K562 (cell line): Measurements from ENCODE around the gene NAV2. TPM values are rescaled to one million over a fixed set of nuclear protein-coding genes. Genes with fewer than 3 reads are reported as not detected.

ENCODE experiments used
- ATAC-seq: fragments of 200-7000 bp; cut with Tn5 transposase; 3 replicates; pipeline ENCODE4 v1.9.1; 2020; ENCODE audit warnings: moderate library complexity
- BruUV-seq: library from RNA; stranded (reverse); fragments of 400-500 nt; replicated peaks from 2 replicates; lab custom pipeline; 2021; lab: Mats Ljungman, UMichigan
- CTCF ChIA-PET: fragments of 300-600 bp; formaldehyde crosslinking; extraction: SDS; loops from one replicate; lab custom pipeline; 2021; ENCODE audit warnings: low intra/inter-chr PET ratio; lab: Yijun Ruan, JAX
- POLR2A ChIA-PET: fragments of 300-600, 350-650 bp; sonication (Branson Sonifier 250); formaldehyde crosslinking; extraction: SDS; loops from one replicate; lab custom pipeline; 2021; ENCODE audit warnings: antibody characterized with exemption, inconsistent platforms; lab: Yijun Ruan, JAX
- DNase-seq, 4 experiments: peaks; one replicate each; pipeline versions ENCODE4 v3.0.0 to v3.0.0-alpha.2; 2011 to 2018; ENCODE audit warnings: low spot score in 3 of 4, mixed read lengths in 3 of 4; ENCODE audit errors: extremely low read depth in 1 of 4
- FAIRE-seq: peaks from 2 replicates; lab custom pipeline; 2011; peaks lifted over from hg19 to GRCh38; lab: Jason Lieb, UNC
- H2AFZ ChIP-seq: 2 replicates; pipeline ENCODE4 v1.6.0; 2011; ENCODE audit warnings: low read depth, low read length, control low read depth, inconsistent platforms
- H3K27ac ChIP-seq: fragments of 200-600 bp; 3 replicates; pipeline ENCODE4 v1.8.0; 2011; ENCODE audit warnings: low read depth, mild to moderate bottlenecking, control low read depth, inconsistent platforms, low read length, moderate library complexity, mixed read lengths; ENCODE audit errors: extremely low read depth
- H3K27me3 ChIP-seq, 2 experiments: fragments of 300-600 bp in 1 of 2; 2 replicates in 1 of 2; 3 replicates in 1 of 2; pipeline versions ENCODE4 v1.6.0 to v1.8.0; 2011; ENCODE audit warnings: inconsistent platforms in 2 of 2, low read length in 2 of 2, mild to moderate bottlenecking in 1 of 2, mixed read lengths in 1 of 2, moderate library complexity in 1 of 2; ENCODE audit not compliant: control insufficient read depth in 2 of 2, insufficient read depth in 2 of 2
- H3K36me3 ChIP-seq: fragments of 300-600 bp; 3 replicates; pipeline ENCODE4 v1.8.0; 2011; ENCODE audit warnings: mild to moderate bottlenecking, low read length, inconsistent platforms; ENCODE audit not compliant: control insufficient read depth, insufficient read depth
- H3K4me1 ChIP-seq, 2 experiments: fragments of 200-600 bp in 1 of 2; replicated peaks in 1 of 2; 2 replicates in 1 of 2; 3 replicates in 1 of 2; pipeline versions ENCODE4 v1.5.1 to v1.8.0; 2011; ENCODE audit warnings: inconsistent platforms in 2 of 2, low read length in 2 of 2, mild to moderate bottlenecking in 1 of 2, mixed read lengths in 1 of 2, moderate library complexity in 1 of 2; ENCODE audit not compliant: control insufficient read depth in 2 of 2, insufficient read depth in 2 of 2
- H3K4me2 ChIP-seq: 2 replicates; pipeline ENCODE4 v1.6.1; 2011; ENCODE audit warnings: low read length, control low read depth, inconsistent platforms, mixed read lengths; ENCODE audit not compliant: insufficient read depth
- H3K4me3 ChIP-seq: fragments of 200-600 bp; sonication (generic), shearing (Covaris generic); 2 replicates; pipeline ENCODE4 v1.5.1; 2016; ENCODE audit warnings: control low read depth, inconsistent platforms
- H3K79me2 ChIP-seq: fragments of 200-600 bp; 3 replicates; pipeline ENCODE4 v1.8.0; 2011; ENCODE audit warnings: low read length, inconsistent platforms; ENCODE audit not compliant: control insufficient read depth, insufficient read depth
- H3K9ac ChIP-seq, 2 experiments: 2 replicates each; pipeline versions ENCODE4 v1.6.0 to v1.6.1; 2011; ENCODE audit warnings: low read depth in 2 of 2, low read length in 2 of 2, control low read depth in 1 of 2, inconsistent platforms in 1 of 2, mild to moderate bottlenecking in 1 of 2, mixed read lengths in 1 of 2; ENCODE audit not compliant: insufficient read depth in 1 of 2
- H3K9me1 ChIP-seq: one replicate; pipeline ENCODE4 v1.6.0; 2011; ENCODE audit warnings: inconsistent platforms, mild to moderate bottlenecking, low read length, moderate library complexity; ENCODE audit not compliant: control insufficient read depth, insufficient read depth
- H3K9me3 ChIP-seq: replicated peaks from 2 replicates; pipeline ENCODE4 v1.5.1; 2011; ENCODE audit warnings: low read depth, low read length, inconsistent platforms; ENCODE audit not compliant: control insufficient read depth, insufficient read depth
- H4K20me1 ChIP-seq: replicated peaks from 2 replicates; pipeline ENCODE4 v1.6.1; 2011; ENCODE audit warnings: low read length, inconsistent platforms, mixed read lengths; ENCODE audit not compliant: control insufficient read depth, insufficient read depth
- AFF1 ChIP-seq, 2 experiments: fragments of 450-650 bp; IDR thresholded peaks; 2 replicates each; pipeline ENCODE4 v1.6.1; 2018; ENCODE audit warnings: mild to moderate bottlenecking in 2 of 2, low read depth in 1 of 2; ENCODE audit not compliant: partially characterized antibody in 2 of 2
- ETS2 ChIP-seq: IDR thresholded peaks from 2 replicates; pipeline ENCODE4 v1.6.1; 2016; ENCODE audit warnings: borderline replicate concordance, missing genetic modification characterization, mild to moderate bottlenecking, moderate library complexity, missing compliant biosample characterization; ENCODE audit not compliant: poor library complexity, severe bottlenecking
- GTF2E2 ChIP-seq: fragments of 200-800 bp; sonication (Bioruptor generic); IDR thresholded peaks from 2 replicates; pipeline ENCODE4 v1.6.1; 2016; ENCODE audit warnings: missing genetic modification characterization, missing compliant biosample characterization
- HNRNPLL ChIP-seq: fragments of 200-400 bp; formaldehyde crosslinking; IDR thresholded peaks from 2 replicates; pipeline ENCODE4 v1.6.1; 2017; ENCODE audit warnings: low read length, low read depth, mild to moderate bottlenecking; ENCODE audit not compliant: poor library complexity, severe bottlenecking
- KLF13 ChIP-seq: fragments of 450-650 bp; IDR thresholded peaks from 2 replicates; pipeline ENCODE4 v1.6.1; 2016; ENCODE audit warnings: missing genetic modification characterization, low read depth, mild to moderate bottlenecking, missing compliant biosample characterization, moderate library complexity, borderline replicate concordance
- MTA3 ChIP-seq: fragments of 450-650 bp; formaldehyde crosslinking; IDR thresholded peaks from 2 replicates; pipeline ENCODE4 v1.6.1; 2017; ENCODE audit warnings: mild to moderate bottlenecking, borderline replicate concordance
- NFE2L1 ChIP-seq: fragments of 450-650 bp; IDR thresholded peaks from 2 replicates; pipeline ENCODE4 v1.6.1; 2016; ENCODE audit warnings: missing genetic modification characterization, low read depth, mild to moderate bottlenecking, missing compliant biosample characterization, moderate library complexity, borderline replicate concordance
- SMARCC2 ChIP-seq: fragments of 450-650 bp; IDR thresholded peaks from 2 replicates; pipeline ENCODE4 v1.6.1; 2017; ENCODE audit warnings: antibody characterized with exemption, moderate library complexity, mild to moderate bottlenecking, low read depth
- ZNF212 ChIP-seq: fragments of 450-650 bp; formaldehyde crosslinking; IDR thresholded peaks from 2 replicates; pipeline ENCODE4 v1.4.0; 2020; ENCODE audit warnings: mild to moderate bottlenecking
- ZNF282 ChIP-seq: sonication (generic); formaldehyde crosslinking; IDR thresholded peaks from 2 replicates; pipeline ENCODE4 v1.8.1; 2023; ENCODE audit warnings: missing genetic modification reagents
- WGBS: fragments of 100-300 bp; shearing (Covaris generic); methylation state at CpG from one replicate; pipeline ENCODE4 v1.1.6; 2016; ENCODE audit warnings: low coverage, mixed read lengths; ENCODE audit not compliant: insufficient coverage; ENCODE audit errors: missing lambda C conversion rate; 5-methylcytosine and 5-hydroxymethylcytosine counted together
- in situ Hi-C: fragments of 300-500 bp; cut with MboI; formaldehyde crosslinking; loops from 4 replicates; pipeline ENCODE4 v1.15.0; 2018; ENCODE audit warnings: inconsistent platforms, mixed read lengths
- intact Hi-C: fragments of 100-400 bp; cut with micrococcal nuclease; formaldehyde crosslinking; loops from 2 replicates; pipeline ENCODE4 v1.14.2; 2022
- polyA plus RNA-seq, 8 experiments: library from polyadenylated mRNA; depleted of rRNA in 4 of 8; stranded (reverse) in 5 of 8; unstranded in 3 of 8; fragments of >200 nt; fragmentation: Nextera tagmentation in 2 of 8; fragmentation: Illumina TruSeq in 1 of 8; extraction: Ambion mirVana in 2 of 8; extraction: Trizol in 1 of 8; gene quantifications; 2 replicates each; pipeline versions ENCODE4 v1.2.1 to v1.2.3, GENCODE V29; 2011 to 2014; ENCODE audit warnings: inconsistent platforms in 1 of 8, missing spikeins in 1 of 8
- total RNA-seq, 7 experiments: library from RNA; depleted of rRNA in 6 of 7; stranded (reverse); fragments of >200 nt in 6 of 7; fragmentation: Illumina TruSeq in 2 of 7; extraction: Trizol in 2 of 7; gene quantifications; 2 replicates each; pipeline versions ENCODE4 v1.2.1 to v1.2.3, GENCODE V29; 2011 to 2021; ENCODE audit warnings: low replicate concordance in 1 of 7

The NAV2 gene
- total and polyA plus RNA-seq, 9 of the 15 experiments (the other 6 are each of a cell fraction or from before 2014, with no cell fraction given): 0.03 to 0.35 (median 0.05) TPM

GRCh38 chr11:20036626-20037335 is 324.1 kb downstream of the NAV2 start:
- Histone ChIP-seq H3K4me3 (no peak overlapping the region), H3K27me3 (peaks cover 10 to 55% of the 10 kb centered on the region in 2 experiments), H4K20me1 (0 out of 2 replicates have a peak, but pooled peaks cover 7% of the 10 kb centered on the region), H3K9ac (no peak overlapping the region), H3K79me2 (no peaks in the 10 kb centered on the region), H3K27ac (no peak overlapping the region), H3K9me3 (no peaks in the 10 kb centered on the region), H3K9me1 (no peaks in the 10 kb centered on the region), H3K4me2 (no peak overlapping the region), H2AFZ (no peak overlapping the region), H3K36me3 (no peaks in the 10 kb centered on the region), H3K4me1 (no peaks in the 10 kb centered on the region; a peak in 1 of 5 replicates)
- in situ Hi-C loops (no loop called here), intact Hi-C loops (loop anchor here (5.0 kb wide), 1 partner anchor 76 kb away; no protein-coding TSS in a partner anchor)
- 22% methylated on average over 8 of the region's 8 CpGs for WGBS
- FAIRE-seq (no peak), ATAC-seq (no peak), DNase-seq (no peak)
- ChIA-PET POLR2A (interaction anchor here (0.6 kb wide), 1 partner anchor 16 kb away, joined by 4 read pairs; no protein-coding TSS in a partner anchor), CTCF (no interaction called here)
- TF ChIP-seq MTA3: no peak
- TF ChIP-seq SMARCC2: no peak
- no peak for TF ChIP-seq KLF13 (tag)
- TF ChIP-seq ZNF212 (CRISPR knock-in tag): no peak
- no peak for TF ChIP-seq AFF1 (IDR thresholded peaks at IDR 0.05; ENCODE audit: low read depth in 1 of 2, partially characterized antibody in 2 of 2)
- no peak for TF ChIP-seq ETS2 (tag)
- no peak for TF ChIP-seq NFE2L1
- no peak for TF ChIP-seq GTF2E2 (tag)
- no peak for TF ChIP-seq ZNF282
- TF ChIP-seq HNRNPLL: no peak
- no TSS peak for BruUV-seq
